ENCODE results near the gene TUBB4A. TPM values are rescaled to one million over a fixed set of nuclear protein-coding genes. Genes with fewer than 3 reads are reported as not detected.

Gene TUBB4A
- total RNA-seq, 1 donor from 2014 or later = 43.4 TPM

- no peaks in the 10 kb centered on the region for H3K27me3 Mint-ChIP-seq
- no peak overlapping the region for H3K27ac Mint-ChIP-seq
- no peak overlapping the region for H3K4me3 Mint-ChIP-seq (ENCODE audit: low read depth)
- H3K4me1 Mint-ChIP-seq (ENCODE audit: low read depth) = no peaks in the 10 kb centered on the region
- H3K36me3 Mint-ChIP-seq (ENCODE audit: insufficient read depth) = peaks cover 50% of the 10 kb centered on the region
- no peaks in the 10 kb centered on the region for H3K9me3 Mint-ChIP-seq (ENCODE audit: low read depth)
- TF ChIP-seq CTCF (IDR thresholded peaks at IDR 0.05; ENCODE audit: unreplicated experiment) = no peak
- no peak for DNase-seq (ENCODE audit: low spot score, unreplicated experiment)
These were observed 51.9 kb downstream of the TUBB4A start for GRCh38 chr19:6450166-6450565.

GRCh38 chr19:6448045-6448444 is 54.1 kb downstream of the TUBB4A start:
- Mint-ChIP-seq H3K4me3 (ENCODE audit: low read depth) (no peak overlapping the region), H3K36me3 (ENCODE audit: insufficient read depth) (peaks cover 32% of the 10 kb centered on the region), H3K27me3 (no peaks in the 10 kb centered on the region), H3K9me3 (ENCODE audit: low read depth) (no peaks in the 10 kb centered on the region), H3K4me1 (ENCODE audit: low read depth) (no peaks in the 10 kb centered on the region), H3K27ac (no peak overlapping the region)
- no peak for DNase-seq (ENCODE audit: low spot score, unreplicated experiment)
- TF ChIP-seq CTCF (IDR thresholded peaks at IDR 0.05; ENCODE audit: unreplicated experiment) = no peak

- Mint-ChIP-seq H3K27me3 (no peaks in the 10 kb centered on the region), H3K36me3 (ENCODE audit: insufficient read depth) (peaks cover 23% of the 10 kb centered on the region), H3K9me3 (ENCODE audit: low read depth) (no peaks in the 10 kb centered on the region), H3K27ac (no peak overlapping the region), H3K4me3 (ENCODE audit: low read depth) (no peak overlapping the region), H3K4me1 (ENCODE audit: low read depth) (no peaks in the 10 kb centered on the region)
- TF ChIP-seq CTCF (IDR thresholded peaks at IDR 0.05; ENCODE audit: unreplicated experiment) = no peak
- no peak for DNase-seq (ENCODE audit: low spot score, unreplicated experiment)
These were observed 55.7 kb downstream of the TUBB4A start for GRCh38 chr19:6446452-6446851.

Other genes starting within 250 kb of the TUBB4A start
- 93.6 and 106 TPM in 2 replicates for gene MLLT1, start 222.3 kb downstream of the TUBB4A start, total RNA-seq
- not detected in 2 replicates for gene ACER1, start 168.7 kb downstream of the TUBB4A start, total RNA-seq
- 58.0 and 61.3 TPM in 2 replicates for gene CLPP, start 140.8 kb downstream of the TUBB4A start, total RNA-seq
- gene ALKBH7, start 129.5 kb downstream of the TUBB4A start, total RNA-seq = 72.1 and 79.1 TPM in 2 replicates
- 4.3 TPM in 2 replicates for gene PSPN, start 126.4 kb downstream of the TUBB4A start, total RNA-seq
- 75.1 and 77.8 TPM in 2 replicates for gene GTF2F1, start 109.1 kb downstream of the TUBB4A start, total RNA-seq
- gene KHSRP, start 77.5 kb downstream of the TUBB4A start, total RNA-seq = 419 and 436 TPM in 2 replicates
- 1.4 and 1.5 TPM in 2 replicates for gene SLC25A41, start 68.5 kb downstream of the TUBB4A start, total RNA-seq
- gene SLC25A23, start 42.5 kb downstream of the TUBB4A start, total RNA-seq = 75.2 and 76.2 TPM in 2 replicates
- 63.0 and 71.2 TPM in 2 replicates for gene CRB3, start 38.0 kb downstream of the TUBB4A start, total RNA-seq
- gene DENND1C, start 20.5 kb downstream of the TUBB4A start, total RNA-seq = 0.47 and 0.67 TPM in 2 replicates
- 0.53 TPM in 1 of 2 replicates, not detected in the other for gene TNFSF9, start 28.7 kb upstream of the TUBB4A start, total RNA-seq
- gene CD70, start 88.8 kb upstream of the TUBB4A start, total RNA-seq = not detected in 2 replicates
- gene TNFSF14, start 167.9 kb upstream of the TUBB4A start, total RNA-seq = not detected in 2 replicates
- 1.5 and 1.6 TPM in 2 replicates for gene C3, start 218.3 kb upstream of the TUBB4A start, total RNA-seq
- 72.8 and 80.8 TPM in 2 replicates for gene GPR108, start 235.3 kb upstream of the TUBB4A start, total RNA-seq
- gene TRIP10, start 237.4 kb upstream of the TUBB4A start, total RNA-seq = 46.0 and 48.2 TPM in 2 replicates